ENCODE data around the gene APBB2.

The APBB2 gene

DNA sequence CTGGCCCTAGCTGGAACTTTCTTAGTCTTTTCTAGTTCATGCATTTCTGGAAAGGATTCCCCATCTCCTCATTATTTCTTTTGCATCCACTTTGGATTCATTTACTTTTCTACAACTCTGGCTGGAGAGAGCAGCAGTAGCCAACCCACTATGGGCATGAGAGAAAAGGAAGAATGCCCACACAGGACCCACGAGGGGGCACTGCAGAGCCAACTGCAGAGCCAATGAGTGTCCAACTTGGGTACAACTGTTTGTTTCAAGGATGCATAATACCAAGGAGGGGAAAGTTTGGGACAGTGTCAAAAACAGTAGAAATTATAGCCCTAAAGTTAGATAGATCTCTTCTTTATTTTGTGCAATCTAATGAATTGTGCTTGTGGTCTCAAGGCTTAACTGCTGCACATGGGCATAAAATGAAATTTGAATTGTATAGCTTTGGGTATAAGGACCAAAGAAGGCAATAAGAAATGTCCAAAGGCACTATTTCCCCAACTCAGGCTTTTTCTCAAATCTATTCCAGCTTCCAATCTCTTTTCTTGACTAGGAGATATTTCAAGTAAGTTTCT lies 233.9 kb downstream of the APBB2 start:
- Mint-ChIP-seq H3K27me3 (no peaks in the 10 kb centered on the region), H3K4me3 (no peak overlapping the region), H3K36me3 (ENCODE audit: low read depth) (no peaks in the 10 kb centered on the region), H3K4me1 (ENCODE audit: low read depth) (no peaks in the 10 kb centered on the region), H3K9me3 (no peaks in the 10 kb centered on the region), H3K27ac (no peak overlapping the region)
- intact Hi-C loops (cut with micrococcal nuclease) = no loop called here

DNA sequence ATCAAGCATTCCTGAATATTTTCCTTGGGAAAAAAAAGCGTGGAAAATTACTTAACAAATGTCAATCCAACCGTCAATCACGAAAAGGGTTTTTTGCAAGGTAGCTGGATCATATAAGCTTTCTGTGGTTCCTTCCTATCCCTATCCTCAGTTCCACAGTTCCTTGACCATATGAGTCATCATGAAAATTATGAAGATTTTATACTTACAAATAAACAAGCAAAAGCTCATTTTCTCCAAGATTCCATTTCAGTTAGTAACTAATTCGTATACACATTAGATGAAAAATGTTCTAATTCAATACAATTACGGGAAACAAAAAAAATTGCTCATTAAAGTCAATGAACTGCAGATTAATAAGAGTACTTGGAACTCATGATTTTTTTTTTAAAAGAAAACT lies 235.8 kb downstream of the APBB2 start:
- intact Hi-C loops (cut with micrococcal nuclease) = loop anchor here (10.0 kb wide), 1 partner anchor 686 kb away; no protein-coding TSS in a partner anchor
- no peaks in the 10 kb centered on the region for H3K27me3 Mint-ChIP-seq
- H3K4me3 Mint-ChIP-seq = no peak overlapping the region

DNA sequence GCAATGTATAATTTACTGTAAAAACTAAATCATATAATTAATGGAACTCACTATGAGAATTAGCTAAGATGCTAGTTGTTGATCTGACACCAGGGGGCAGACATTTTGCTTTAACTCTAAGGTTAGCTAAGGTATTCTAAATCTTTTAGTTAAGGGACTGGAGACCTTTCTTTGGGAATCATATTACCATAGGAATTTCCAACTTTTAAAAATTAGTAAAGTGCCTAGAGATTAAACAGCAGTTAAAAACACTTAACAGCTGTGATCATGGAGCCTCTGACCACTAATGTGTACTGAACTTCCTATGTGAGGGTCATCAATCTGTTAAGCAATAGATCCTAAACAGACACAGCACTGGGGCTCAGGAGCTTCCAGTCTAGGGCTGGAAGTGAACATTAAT lies 238.0 kb downstream of the APBB2 start:
- Mint-ChIP-seq H3K36me3 (ENCODE audit: low read depth) (no peaks in the 10 kb centered on the region), H3K27ac (no peak overlapping the region), H3K27me3 (no peaks in the 10 kb centered on the region), H3K9me3 (no peaks in the 10 kb centered on the region), H3K4me1 (ENCODE audit: low read depth) (no peaks in the 10 kb centered on the region), H3K4me3 (no peak overlapping the region)
- intact Hi-C loops (cut with micrococcal nuclease) = loop anchor here (2.0 to 10.0 kb wide), 2 partner anchors 236 to 688 kb away; no protein-coding TSS in a partner anchor

More for the DNA sequence above, 235.8 kb downstream of the APBB2 start:
- Mint-ChIP-seq H3K36me3 (ENCODE audit: low read depth) (no peaks in the 10 kb centered on the region), H3K4me1 (ENCODE audit: low read depth) (no peaks in the 10 kb centered on the region), H3K9me3 (no peaks in the 10 kb centered on the region), H3K27ac (no peak overlapping the region)

DNA sequence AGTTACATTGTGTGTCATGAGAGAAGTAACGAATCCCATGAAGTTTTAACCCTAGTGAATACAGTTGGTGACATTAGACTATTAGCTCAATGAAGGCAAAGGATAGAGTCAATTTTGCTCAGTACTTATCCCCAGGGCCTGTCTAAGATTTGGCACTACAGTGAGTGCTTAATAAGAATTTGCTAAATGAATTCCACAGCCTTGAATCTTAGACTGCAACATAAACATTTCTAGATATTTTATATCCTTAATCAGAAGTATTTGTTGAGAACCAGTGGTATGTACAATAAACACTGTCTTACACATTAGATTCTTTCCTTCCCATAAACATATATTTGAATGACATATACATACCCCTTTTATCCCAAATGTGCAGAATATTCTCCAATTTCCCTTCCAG lies 241.6 kb downstream of the APBB2 start:
- no peaks in the 10 kb centered on the region for H3K36me3 Mint-ChIP-seq (ENCODE audit: low read depth)
- no peak overlapping the region for H3K27ac Mint-ChIP-seq
- no peaks in the 10 kb centered on the region for H3K9me3 Mint-ChIP-seq
- intact Hi-C loops (cut with micrococcal nuclease) = loop anchor here (10.0 kb wide), 1 partner anchor 692 kb away; no protein-coding TSS in a partner anchor
- H3K4me3 Mint-ChIP-seq = no peak overlapping the region
- H3K27me3 Mint-ChIP-seq = no peaks in the 10 kb centered on the region
- peaks cover 14% of the 10 kb centered on the region for H3K4me1 Mint-ChIP-seq (ENCODE audit: low read depth)

DNA sequence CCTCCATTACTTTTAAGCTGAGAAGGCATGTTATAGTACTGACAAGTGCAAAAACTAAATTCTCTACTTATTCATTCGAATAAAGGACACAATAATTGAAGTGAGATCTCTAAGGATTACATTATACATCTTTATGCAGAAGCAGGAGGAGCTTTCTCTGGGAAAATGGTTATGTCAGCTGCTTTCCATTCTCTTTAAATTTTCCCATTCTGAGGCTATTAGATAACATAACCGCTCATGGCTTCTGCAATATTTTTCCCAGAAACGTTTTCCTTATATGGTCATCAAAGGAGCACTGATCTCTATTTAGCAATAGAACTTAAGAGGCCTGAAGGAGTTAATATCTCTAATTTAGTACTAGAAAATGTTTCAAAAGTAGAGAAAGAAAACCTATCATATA lies 243.0 kb downstream of the APBB2 start:
- Mint-ChIP-seq H3K27ac (no peak overlapping the region), H3K27me3 (no peaks in the 10 kb centered on the region), H3K36me3 (ENCODE audit: low read depth) (no peaks in the 10 kb centered on the region), H3K4me1 (ENCODE audit: low read depth) (peaks cover 16% of the 10 kb centered on the region), H3K9me3 (no peaks in the 10 kb centered on the region), H3K4me3 (no peak overlapping the region)
- intact Hi-C loops (cut with micrococcal nuclease) = loop anchor here (10.0 kb wide), 1 partner anchor 693 kb away; no protein-coding TSS in a partner anchor

DNA sequence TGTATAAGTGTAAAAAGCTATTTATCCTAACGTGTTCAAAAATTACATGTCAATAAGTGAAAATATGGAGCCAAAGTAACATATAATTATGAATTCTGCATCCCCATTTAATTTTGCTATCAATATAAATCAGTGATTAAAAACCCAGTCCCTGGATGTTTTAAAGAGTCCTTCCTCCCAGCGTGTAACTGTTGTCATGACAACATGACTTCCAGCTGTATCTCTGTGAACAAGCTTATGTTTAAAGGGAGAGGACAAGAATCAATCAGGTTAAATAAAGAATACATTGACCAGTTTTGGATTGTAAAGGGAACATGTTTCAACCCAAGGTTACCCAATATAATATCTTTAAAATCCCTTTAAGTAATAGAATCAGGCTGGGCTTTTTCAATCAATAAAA lies 244.8 kb downstream of the APBB2 start:
- intact Hi-C loops (cut with micrococcal nuclease) = no loop called here
- Mint-ChIP-seq H3K27ac (no peak overlapping the region), H3K36me3 (ENCODE audit: low read depth) (no peaks in the 10 kb centered on the region)

DNA sequence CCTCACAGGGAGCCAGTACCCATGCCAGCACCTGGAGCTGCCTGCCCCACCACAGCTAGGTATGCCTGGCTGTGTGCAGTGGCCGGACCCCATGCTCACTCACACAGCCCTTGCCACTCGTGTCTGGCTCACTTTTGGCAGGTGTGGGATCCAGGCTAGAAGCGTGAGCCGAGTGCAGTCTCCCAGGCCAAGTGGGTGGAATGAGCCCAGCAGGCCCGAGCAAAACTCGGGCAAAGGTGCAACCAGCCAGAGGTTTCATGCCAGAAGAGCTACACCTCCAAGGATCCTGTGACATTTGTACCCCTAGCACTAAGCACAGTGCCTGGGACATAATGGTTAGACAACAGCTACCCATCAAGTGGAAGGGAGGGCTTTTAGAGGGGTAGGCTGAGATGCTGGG lies 246.8 kb downstream of the APBB2 start:
- Mint-ChIP-seq H3K4me1 (ENCODE audit: low read depth) (peaks cover 23% of the 10 kb centered on the region), H3K27me3 (no peaks in the 10 kb centered on the region), H3K9me3 (no peaks in the 10 kb centered on the region), H3K27ac (no peak overlapping the region), H3K36me3 (ENCODE audit: low read depth) (no peaks in the 10 kb centered on the region), H3K4me3 (no peak overlapping the region)
- intact Hi-C loops (cut with micrococcal nuclease) = no loop called here

More for the DNA sequence above, 244.8 kb downstream of the APBB2 start:
- Mint-ChIP-seq H3K9me3 (no peaks in the 10 kb centered on the region), H3K4me1 (ENCODE audit: low read depth) (peaks cover 16% of the 10 kb centered on the region), H3K27me3 (no peaks in the 10 kb centered on the region), H3K4me3 (no peak overlapping the region)

DNA sequence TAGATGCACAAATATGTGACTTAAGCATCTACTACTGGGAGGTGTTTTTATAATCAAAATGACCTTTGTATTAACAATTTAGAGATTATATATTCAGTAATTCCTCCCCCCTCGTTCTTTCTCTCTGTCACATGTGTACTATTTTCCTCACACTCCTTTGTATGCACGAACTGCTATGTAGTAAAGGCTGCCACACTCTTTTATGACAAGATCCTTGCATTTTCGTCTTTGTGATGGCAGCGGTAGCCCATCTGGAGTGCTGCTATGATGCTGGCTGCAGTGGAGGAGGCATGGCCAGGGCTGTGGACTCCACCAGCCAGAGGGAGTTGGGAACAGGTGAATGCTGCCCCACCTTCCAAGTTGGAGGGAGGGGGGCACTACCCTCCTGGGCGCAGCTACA lies 248.3 kb downstream of the APBB2 start:
- intact Hi-C loops (cut with micrococcal nuclease) = no loop called here
- Mint-ChIP-seq H3K4me3 (no peak overlapping the region), H3K4me1 (ENCODE audit: low read depth) (peaks cover 23% of the 10 kb centered on the region), H3K27ac (no peak overlapping the region), H3K9me3 (no peaks in the 10 kb centered on the region), H3K36me3 (ENCODE audit: low read depth) (no peaks in the 10 kb centered on the region), H3K27me3 (no peaks in the 10 kb centered on the region)

DNA sequence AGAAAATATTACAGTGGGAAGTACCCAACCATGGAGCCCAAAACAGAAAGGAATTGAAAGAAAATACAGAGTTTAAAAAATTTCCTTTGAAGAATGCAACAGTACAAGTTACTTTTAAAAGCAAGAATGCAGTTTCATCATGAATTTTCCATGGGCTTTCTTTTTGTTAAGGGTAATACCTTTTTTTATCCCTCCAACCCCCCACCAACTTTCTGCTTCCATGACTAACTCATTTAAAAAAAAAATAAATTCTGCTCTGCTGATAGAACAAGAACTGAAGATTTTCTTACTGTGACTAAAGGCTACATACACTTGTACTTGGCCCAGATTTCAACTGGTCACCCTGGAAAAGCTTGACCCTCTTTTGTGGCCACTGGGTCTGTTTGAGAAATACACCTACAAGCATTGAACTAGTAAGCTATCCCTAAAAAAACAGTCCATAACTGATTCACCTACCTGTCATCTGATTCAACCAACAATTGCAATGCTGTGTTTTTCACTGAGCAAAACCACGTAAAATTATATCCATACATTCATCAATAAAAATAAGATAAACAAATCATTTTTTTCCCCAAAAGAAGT lies 250.4 kb downstream of the APBB2 start:
- H3K27ac Mint-ChIP-seq = no peak overlapping the region
- no peaks in the 10 kb centered on the region for H3K36me3 Mint-ChIP-seq (ENCODE audit: low read depth)
- no peaks in the 10 kb centered on the region for H3K27me3 Mint-ChIP-seq
- H3K9me3 Mint-ChIP-seq = no peaks in the 10 kb centered on the region
- H3K4me3 Mint-ChIP-seq = no peak overlapping the region
- intact Hi-C loops (cut with micrococcal nuclease) = no loop called here
- H3K4me1 Mint-ChIP-seq (ENCODE audit: low read depth) = peaks cover 21% of the 10 kb centered on the region

DNA sequence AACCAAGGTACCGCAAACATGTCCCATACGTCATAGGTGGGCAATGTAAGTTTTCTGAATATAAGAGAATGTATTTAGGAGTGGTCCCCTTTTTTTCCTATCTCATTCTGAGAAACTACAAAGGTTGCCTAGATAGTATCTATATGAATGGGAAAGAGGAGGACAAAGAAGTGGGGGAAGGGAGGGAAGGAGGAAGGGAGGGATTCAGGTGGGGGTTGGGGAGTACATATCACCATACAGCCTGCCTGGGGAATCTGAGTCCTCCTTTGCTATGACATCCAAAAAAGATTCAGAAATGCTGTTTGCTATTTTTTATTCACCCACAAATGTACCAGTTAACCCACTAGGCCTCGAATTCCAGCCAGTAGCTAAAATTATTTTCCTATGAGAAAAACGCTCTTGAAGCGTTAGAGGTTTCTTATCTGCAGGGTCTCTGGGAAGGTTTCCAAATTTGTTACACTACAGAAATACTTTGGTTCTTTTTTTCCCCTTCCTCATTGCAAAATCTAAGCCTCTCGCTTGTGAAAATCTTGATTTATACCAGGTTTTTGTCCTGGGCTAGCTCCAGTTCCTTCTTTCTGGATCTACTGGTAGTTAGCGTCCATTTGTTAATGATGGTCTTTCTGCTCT lies 251.7 kb downstream of the APBB2 start:
- H3K4me3 Mint-ChIP-seq = no peak overlapping the region
- no peaks in the 10 kb centered on the region for H3K27me3 Mint-ChIP-seq
- no peaks in the 10 kb centered on the region for H3K36me3 Mint-ChIP-seq (ENCODE audit: low read depth)
- no peak overlapping the region for H3K27ac Mint-ChIP-seq
- intact Hi-C loops (cut with micrococcal nuclease) = no loop called here
- H3K9me3 Mint-ChIP-seq = no peaks in the 10 kb centered on the region
- peaks cover 8% of the 10 kb centered on the region for H3K4me1 Mint-ChIP-seq (ENCODE audit: low read depth)

DNA sequence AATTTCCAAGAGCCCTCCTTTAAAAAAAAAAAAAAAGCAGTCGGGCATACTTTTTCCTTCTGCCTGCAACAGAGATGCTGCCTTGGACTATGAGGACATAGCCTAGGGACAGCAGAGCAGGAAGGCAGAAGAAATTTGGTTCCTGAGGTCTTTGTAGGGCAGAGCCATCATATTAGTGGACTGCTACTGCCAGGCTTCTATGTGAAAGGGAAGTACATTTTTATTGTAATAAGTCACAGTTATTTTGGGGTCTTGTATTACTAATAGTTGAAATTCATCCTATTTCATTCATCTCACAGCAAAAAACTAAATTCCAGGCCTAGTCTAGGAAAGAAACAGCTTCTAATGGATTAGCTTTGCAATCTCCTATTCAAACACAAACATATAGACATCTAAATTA lies 253.4 kb downstream of the APBB2 start:
- no peaks in the 10 kb centered on the region for H3K9me3 Mint-ChIP-seq
- intact Hi-C loops (cut with micrococcal nuclease) = no loop called here
- no peaks in the 10 kb centered on the region for H3K36me3 Mint-ChIP-seq (ENCODE audit: low read depth)
- H3K27ac Mint-ChIP-seq = no peak overlapping the region
- no peak overlapping the region for H3K4me3 Mint-ChIP-seq
- peaks cover 7% of the 10 kb centered on the region for H3K4me1 Mint-ChIP-seq (ENCODE audit: low read depth)
- H3K27me3 Mint-ChIP-seq = no peaks in the 10 kb centered on the region

DNA sequence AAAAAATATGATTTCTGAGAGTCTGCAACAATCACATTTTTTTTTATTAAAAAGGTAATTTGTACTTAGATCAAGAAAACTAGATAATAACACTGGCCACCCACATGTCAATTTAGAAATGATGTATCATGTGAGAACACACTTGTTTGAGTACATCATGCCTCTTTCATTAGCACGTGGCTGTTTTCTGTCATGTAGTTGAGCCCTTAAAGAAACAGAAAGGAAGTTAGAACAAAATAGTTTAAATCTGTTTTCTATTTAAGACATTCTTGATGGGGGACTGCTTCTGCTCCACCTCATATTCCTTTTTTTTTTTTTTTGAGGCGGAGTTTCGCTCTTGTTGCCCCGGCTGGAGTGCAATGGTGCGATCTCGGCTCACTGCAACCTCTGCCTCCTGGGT lies 257.1 kb downstream of the APBB2 start:
- Mint-ChIP-seq H3K27me3 (no peaks in the 10 kb centered on the region), H3K27ac (no peak overlapping the region), H3K4me1 (ENCODE audit: low read depth) (peaks cover 28% of the 10 kb centered on the region), H3K4me3 (no peak overlapping the region), H3K9me3 (no peaks in the 10 kb centered on the region), H3K36me3 (ENCODE audit: low read depth) (no peaks in the 10 kb centered on the region)
- intact Hi-C loops (cut with micrococcal nuclease) = no loop called here

DNA sequence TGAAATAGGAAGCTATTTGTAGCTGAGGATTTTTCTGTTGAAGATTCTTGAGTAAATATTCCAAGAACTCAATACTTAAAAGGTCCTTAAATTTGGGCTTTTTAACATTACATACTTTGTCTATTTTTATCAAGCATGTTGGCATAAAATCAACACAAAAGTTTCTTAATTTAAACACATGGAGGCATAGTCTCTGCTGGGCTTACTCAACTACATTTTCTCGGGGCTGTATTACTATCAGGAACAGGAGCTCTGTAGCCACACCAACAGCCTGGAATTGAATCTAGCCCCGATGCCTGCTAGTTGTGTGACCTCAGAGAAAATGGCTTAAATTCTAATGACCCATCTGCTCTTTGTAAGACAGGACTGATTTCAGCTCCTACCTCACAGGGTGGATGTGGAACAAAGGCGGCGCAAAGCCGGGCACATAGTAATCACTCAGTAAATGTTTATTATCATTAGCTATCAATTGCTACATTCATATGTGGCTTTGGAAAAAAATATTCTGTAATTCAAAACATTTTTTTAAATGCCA lies 257.6 kb downstream of the APBB2 start:
- Mint-ChIP-seq H3K36me3 (ENCODE audit: low read depth) (no peaks in the 10 kb centered on the region), H3K9me3 (no peaks in the 10 kb centered on the region), H3K27ac (no peak overlapping the region), H3K4me1 (ENCODE audit: low read depth) (peaks cover 33% of the 10 kb centered on the region), H3K4me3 (no peak overlapping the region), H3K27me3 (no peaks in the 10 kb centered on the region)
- intact Hi-C loops (cut with micrococcal nuclease) = no loop called here

DNA sequence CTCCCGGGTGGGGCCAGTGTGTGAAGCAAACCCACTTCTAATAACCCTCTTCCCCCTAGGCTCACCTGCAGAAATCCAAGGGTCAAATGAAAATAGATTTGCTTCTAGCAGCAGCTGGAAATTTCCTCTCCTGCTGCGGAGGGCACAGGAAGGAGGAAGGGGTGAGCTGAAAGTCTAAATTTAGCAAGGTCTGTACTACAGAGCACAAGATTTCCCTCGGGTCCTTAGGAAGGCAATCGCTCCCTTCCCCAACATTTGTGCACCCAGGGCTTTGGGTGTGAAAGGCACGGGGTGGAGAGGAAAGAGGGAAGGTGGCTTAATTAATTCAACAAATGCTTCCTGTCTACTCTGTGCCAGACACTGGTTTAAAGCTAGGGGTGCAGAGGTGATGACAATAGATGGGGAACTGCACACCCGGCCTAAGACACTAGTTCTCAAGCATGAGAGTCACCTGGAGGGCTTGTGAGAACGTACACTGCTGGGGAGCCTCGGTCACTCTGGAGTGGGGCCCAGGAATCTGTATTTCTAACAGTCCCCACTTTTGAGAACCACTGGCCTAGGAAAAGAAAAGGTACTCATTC lies 260.2 kb downstream of the APBB2 start:
- H3K27ac Mint-ChIP-seq = no peak overlapping the region
- peaks cover 38% of the 10 kb centered on the region for H3K4me1 Mint-ChIP-seq (ENCODE audit: low read depth)
- H3K27me3 Mint-ChIP-seq = no peaks in the 10 kb centered on the region
- H3K4me3 Mint-ChIP-seq = no peak overlapping the region
- H3K9me3 Mint-ChIP-seq = no peaks in the 10 kb centered on the region
- no peaks in the 10 kb centered on the region for H3K36me3 Mint-ChIP-seq (ENCODE audit: low read depth)
- intact Hi-C loops (cut with micrococcal nuclease) = no loop called here
